NCI-H1105 (cell line): Measurements from ENCODE around the gene KCNQ5.

Experiments
- DNase-seq: peaks from one replicate; lab custom pipeline; 2025; lab: John Stamatoyannopoulos, UW

KCNQ5 gene

GRCh38 chr6:73129653-73130443 lies 508.0 kb downstream of the KCNQ5 start:
- no peak for DNase-seq

GRCh38 chr6:73131706-73132105 lies 509.8 kb downstream of the KCNQ5 start:
- DNase-seq: no peak

DNA sequence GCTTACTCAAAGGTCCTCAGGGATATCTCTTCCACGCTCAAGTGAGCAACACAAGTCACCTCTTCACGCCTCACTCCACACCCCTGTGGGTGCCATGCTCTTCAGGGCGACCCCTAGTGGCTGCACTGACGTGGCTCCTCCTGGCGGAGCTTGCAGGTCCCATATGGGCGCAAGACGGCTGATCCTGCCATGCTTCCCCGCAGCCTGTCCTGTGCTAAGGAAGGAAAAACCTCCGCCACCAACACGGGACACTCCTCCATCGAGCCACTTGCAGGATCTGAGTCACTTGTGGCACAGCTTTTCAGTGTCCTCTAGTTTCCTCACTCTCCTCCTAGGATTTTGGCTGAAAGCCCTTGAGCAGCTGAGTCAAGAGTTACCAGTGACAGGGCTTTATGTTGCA lies 512.7 kb downstream of the KCNQ5 start:
- DNase-seq: no peak

- DNase-seq: no peak
Measured at GRCh38 chr6:73139681-73140383, 518.0 kb downstream of the KCNQ5 start.

- DNase-seq: no peak
Measured at GRCh38 chr6:73143551-73143950, 521.7 kb downstream of the KCNQ5 start.

GRCh38 chr6:73144516-73144915 lies 522.7 kb downstream of the KCNQ5 start:
- DNase-seq: no peak

- no peak for DNase-seq
Measured at GRCh38 chr6:73145690-73146089, 523.8 kb downstream of the KCNQ5 start.

- no peak for DNase-seq
Measured at GRCh38 chr6:73151732-73152131, 529.9 kb downstream of the KCNQ5 start.

GRCh38 chr6:73152556-73152955 lies 530.7 kb downstream of the KCNQ5 start:
- no peak for DNase-seq

DNA sequence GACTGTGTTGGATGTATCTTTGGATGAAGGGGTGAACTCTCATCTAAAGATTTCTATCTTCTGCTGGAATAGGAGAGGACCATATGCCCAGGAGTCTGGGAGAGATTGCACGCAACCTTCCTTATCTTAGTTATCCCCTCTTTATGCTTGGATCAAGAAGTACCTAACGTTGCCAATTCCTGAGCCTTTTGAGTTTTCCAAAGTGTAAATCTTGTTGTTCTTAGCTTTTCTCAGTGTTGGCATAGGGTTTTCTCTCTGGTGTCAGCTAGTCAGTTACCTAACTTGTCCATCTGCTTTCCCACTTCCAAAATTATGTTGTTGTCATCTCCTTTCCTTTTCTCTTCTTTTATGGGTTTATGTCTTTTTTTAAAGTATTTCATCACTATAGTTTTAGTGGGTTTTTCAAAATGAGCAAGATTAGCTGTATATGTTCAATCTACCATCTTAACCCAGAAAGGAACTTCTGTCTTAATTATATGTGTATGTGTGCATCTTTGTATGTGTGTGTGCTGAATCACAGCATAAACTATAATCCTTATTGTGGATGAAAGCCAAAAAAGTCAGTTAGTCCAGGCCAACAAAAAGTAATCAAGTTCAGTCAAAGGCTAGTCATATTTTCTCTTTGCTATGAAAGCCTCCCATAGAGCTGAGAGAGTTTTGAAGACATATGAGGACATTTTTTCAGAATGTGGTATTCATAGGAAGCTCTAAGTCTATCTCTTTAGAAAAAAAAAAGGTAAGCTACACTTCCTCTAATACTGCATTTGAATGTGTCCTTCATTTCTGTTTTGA lies 531.3 kb downstream of the KCNQ5 start:
- DNase-seq: no peak

DNA sequence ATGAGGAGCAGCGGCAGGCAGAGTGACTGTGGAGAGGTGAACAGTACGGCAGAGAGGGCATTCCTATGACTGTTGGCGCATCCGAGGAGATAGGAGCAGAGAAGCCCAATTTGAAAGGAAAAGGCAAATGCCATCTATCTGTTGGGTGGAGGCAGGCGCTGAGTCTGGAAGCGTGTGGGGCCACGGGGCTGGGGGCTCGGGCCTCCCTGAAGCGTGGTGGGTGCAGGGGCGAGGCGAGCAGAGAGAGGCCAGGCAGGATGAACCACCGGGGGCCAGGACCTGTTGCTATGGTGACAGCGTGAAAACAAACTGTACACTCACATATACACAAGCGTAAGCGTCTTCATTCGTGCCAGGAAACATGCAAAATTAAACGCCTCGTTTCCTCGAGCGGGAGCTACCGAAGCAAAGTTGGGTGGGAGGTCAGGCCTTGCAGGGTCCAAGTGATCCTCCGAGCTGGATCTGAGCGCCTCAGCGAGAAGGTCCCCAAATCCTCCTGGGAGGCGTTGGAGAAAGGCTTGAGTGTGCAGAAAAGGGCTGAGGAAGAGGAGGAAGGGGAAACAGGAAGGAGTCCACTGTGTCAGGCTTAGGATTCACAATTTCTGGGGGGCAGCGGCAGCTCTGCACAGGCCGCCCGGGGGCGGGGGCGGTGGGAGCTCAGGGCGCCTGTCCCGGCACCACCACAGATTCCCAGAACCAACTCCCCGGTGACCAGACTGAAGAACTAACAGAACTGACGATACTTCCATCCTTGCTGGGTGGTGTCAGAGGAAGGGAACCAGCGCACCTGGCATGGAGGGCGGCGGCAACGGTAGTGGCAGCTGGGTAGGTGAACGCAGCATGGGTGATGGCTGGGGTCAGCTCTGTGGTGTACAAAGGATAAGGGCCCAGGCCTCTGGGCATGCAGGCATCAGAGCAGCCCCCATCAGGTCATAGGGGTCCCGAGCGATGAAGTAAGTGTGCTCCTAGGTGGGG lies 535.2 kb downstream of the KCNQ5 start:
- no peak for DNase-seq

GRCh38 chr6:73157870-73158269 lies 536.0 kb downstream of the KCNQ5 start:
- no peak for DNase-seq

- no peak for DNase-seq
Measured at GRCh38 chr6:73169111-73169510, 547.2 kb downstream of the KCNQ5 start.

DNA sequence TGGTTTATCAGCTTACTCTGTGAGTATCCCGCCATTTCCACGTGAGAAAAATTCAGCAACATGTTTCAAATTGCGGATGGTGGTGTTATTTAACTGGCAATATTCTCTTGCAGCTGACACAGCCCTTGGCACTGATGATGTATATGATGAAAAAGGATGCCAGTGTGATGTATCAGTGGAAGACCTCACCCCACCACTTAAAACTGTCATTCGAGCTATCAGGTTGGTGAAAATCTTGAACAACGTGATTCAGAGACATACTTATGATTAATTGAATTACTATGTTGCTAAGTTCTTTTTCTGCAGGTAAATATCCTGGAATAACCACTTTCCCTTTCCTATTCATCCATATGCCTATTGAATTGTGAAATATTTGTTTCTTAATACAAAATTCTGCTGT lies 547.8 kb downstream of the KCNQ5 start:
- DNase-seq: no peak

GRCh38 chr6:73174646-73175045 lies 552.8 kb downstream of the KCNQ5 start:
- no peak for DNase-seq

DNA sequence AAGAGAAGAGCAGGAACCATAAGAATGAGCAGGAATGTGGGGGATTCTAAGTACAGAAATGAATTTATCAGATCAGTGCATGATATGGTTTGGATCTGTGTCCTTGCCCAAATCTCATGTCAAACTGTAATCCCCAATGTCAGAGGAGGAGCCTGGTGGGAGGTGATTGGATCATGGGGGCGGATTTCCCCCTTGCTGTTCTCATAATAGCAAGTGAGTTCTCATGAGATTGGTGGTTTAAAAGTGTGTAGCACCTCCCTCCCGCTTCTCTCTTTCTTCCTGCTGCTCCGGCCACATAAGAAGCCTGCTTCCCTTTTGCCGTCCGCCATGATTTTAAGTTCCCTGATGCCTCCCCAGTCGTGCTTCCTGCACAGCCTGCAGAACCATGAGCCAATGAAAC lies 554.2 kb downstream of the KCNQ5 start:
- DNase-seq: no peak

DNA sequence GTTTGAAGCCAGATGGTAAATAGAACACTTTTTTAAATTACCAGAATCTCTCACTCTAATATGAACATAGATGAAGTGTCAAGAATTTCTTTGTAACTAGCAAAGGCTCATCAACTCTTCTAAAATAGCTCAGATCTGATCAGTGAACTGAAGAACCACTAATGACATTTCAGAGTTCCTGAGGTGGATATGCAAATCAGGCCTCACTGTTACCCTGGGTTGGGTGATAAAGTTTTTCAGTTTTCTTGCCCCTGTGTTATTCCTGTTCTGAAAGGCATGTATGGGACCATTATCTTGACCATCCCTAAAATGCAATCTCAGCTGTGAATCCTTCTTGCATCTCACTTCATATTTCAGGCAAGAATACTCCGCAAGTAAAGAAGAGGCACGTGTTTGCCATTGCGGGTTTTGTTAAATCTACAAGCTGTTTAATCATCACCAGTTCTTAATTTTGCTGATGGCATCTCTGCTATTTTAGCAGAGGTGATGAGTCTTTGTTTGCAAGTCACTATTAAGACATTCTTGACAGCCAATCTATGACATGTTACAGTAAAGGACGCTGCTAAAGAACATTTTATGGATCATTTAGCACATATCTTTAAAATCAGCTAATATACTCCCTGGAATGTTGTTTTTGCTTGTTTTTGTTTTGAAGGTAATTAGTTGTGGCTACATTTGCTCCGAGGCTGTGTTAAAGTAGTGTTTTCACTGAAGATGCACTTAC lies 555.5 kb downstream of the KCNQ5 start:
- no peak for DNase-seq

DNA sequence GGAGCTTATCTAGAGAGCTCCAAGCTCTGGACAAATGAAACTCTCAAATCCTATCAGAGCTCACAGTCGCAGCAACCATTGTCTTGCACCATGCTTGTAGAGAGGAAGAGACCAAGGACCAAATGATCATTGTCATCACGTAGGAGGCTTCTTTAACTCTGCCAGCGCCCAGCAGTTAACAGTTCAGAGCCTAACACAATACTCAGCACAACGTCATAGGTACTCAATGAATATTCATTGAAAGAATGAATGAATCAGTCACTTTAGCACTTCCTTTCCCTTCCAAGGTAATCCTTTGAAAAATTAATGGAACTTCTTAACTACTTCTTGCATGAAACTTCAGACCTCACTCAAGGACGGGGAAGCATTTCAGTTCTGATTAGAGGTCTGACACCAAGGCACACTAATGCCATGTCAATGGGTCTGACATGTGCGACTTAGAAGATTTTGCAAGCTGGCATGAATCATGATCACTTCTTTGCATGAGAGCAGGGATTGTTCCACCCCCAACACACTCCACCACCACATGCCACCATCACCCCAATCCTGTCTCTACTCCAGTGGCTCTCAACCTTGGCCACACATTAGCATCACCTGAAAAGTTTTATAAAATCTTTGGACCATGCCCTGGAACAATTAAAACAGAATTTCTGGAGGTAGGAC lies 558.3 kb downstream of the KCNQ5 start:
- no peak for DNase-seq

- DNase-seq: peak; percentile 45
Measured at GRCh38 chr6:73180763-73181619, 559.1 kb downstream of the KCNQ5 start.
